CD14-positive monocyte (primary cell): ENCODE data around the gene TXLNB. TPM values are rescaled to one million over a fixed set of nuclear protein-coding genes. Genes with fewer than 3 reads are reported as not detected.

Source experiments
- DNase-seq, 3 donors: peaks; one replicate each; pipeline ENCODE4 v3.0.0-alpha.2; 2011 to 2022
- H2AFZ ChIP-seq: 2 replicates; pipeline ENCODE4 v1.6.0; 2012; ENCODE audit warnings: mild to moderate bottlenecking, low read depth, low read length, inconsistent platforms; ENCODE audit not compliant: insufficient read depth, poor library complexity, severe bottlenecking
- H3K27ac ChIP-seq, 2 donors: 1 replicate in 1 of 2; 2 replicates in 1 of 2; pipeline ENCODE4 v1.5.1; 2012 to 2013; ENCODE audit warnings: low read length in 2 of 2, control low read depth in 1 of 2, inconsistent platforms in 1 of 2, low read depth in 1 of 2, mild to moderate bottlenecking in 1 of 2
- H3K27me3 ChIP-seq, 2 donors: one replicate each; pipeline versions ENCODE4 v1.6.0 to v1.6.1; 2011 to 2013; ENCODE audit warnings: low read length in 2 of 2; ENCODE audit not compliant: control insufficient read depth in 2 of 2, insufficient read depth in 2 of 2
- H3K36me3 ChIP-seq, 2 donors: replicated peaks in 1 of 2; 1 replicate in 1 of 2; 2 replicates in 1 of 2; pipeline versions ENCODE4 v1.5.1 to v1.6.1; 2012 to 2013; ENCODE audit warnings: low read length in 2 of 2, control low read depth in 1 of 2, inconsistent platforms in 1 of 2, mild to moderate bottlenecking in 1 of 2; ENCODE audit not compliant: insufficient read depth in 2 of 2, control insufficient read depth in 1 of 2
- H3K4me1 ChIP-seq, 2 donors: 1 replicate in 1 of 2; 2 replicates in 1 of 2; pipeline versions ENCODE4 v1.5.1 to v1.6.1; 2012 to 2013; ENCODE audit warnings: low read length in 2 of 2, control low read depth in 1 of 2, inconsistent platforms in 1 of 2, mild to moderate bottlenecking in 1 of 2, moderate library complexity in 1 of 2; ENCODE audit not compliant: insufficient read depth in 2 of 2, control insufficient read depth in 1 of 2
- H3K4me2 ChIP-seq: replicated peaks from 2 replicates; pipeline ENCODE3; 2012; ENCODE audit warnings: low read length, moderate library complexity, mild to moderate bottlenecking; ENCODE audit not compliant: poor library complexity, severe bottlenecking; ENCODE audit errors: extremely low read depth
- H3K4me3 ChIP-seq, 3 experiments: fragments of 200-600 bp in 1 of 3; sonication (generic) in 1 of 3; replicated peaks in 1 of 3; 1 replicate in 2 of 3; 2 replicates in 1 of 3; pipeline ENCODE4 v1.5.1; 2011 to 2013; ENCODE audit warnings: low read length in 3 of 3, mild to moderate bottlenecking in 3 of 3, control low read depth in 2 of 3, low read depth in 2 of 3, inconsistent platforms in 1 of 3, moderate library complexity in 1 of 3
- H3K79me2 ChIP-seq: 2 replicates; pipeline ENCODE4 v1.6.0; 2012; ENCODE audit warnings: mild to moderate bottlenecking, control low read depth, inconsistent platforms, low read length, moderate library complexity; ENCODE audit not compliant: insufficient read depth
- H3K9ac ChIP-seq: 2 replicates; pipeline ENCODE4 v1.6.0; 2017; ENCODE audit warnings: low read length, mild to moderate bottlenecking; ENCODE audit not compliant: insufficient read depth, poor library complexity, severe bottlenecking
- H3K9me3 ChIP-seq, 2 donors: replicated peaks in 1 of 2; 1 replicate in 1 of 2; 2 replicates in 1 of 2; pipeline versions ENCODE4 v1.5.1 to v1.6.1; 2012 to 2013; ENCODE audit warnings: low read length in 2 of 2, control low read depth in 1 of 2; ENCODE audit not compliant: control insufficient read depth in 1 of 2, insufficient read depth in 1 of 2
- H4K20me1 ChIP-seq: 2 replicates; pipeline ENCODE4 v1.6.0; 2012; ENCODE audit warnings: mild to moderate bottlenecking, low read length, control low read depth, moderate library complexity; ENCODE audit not compliant: insufficient read depth
- H3K27ac Mint-ChIP-seq, 7 donors: one replicate each; pipeline ENCODE4 v1.8.0; 2020; ENCODE audit warnings: mild to moderate bottlenecking in 7 of 7, mixed read lengths in 7 of 7, moderate library complexity in 6 of 7, inconsistent platforms in 2 of 7
- H3K27me3 Mint-ChIP-seq, 3 donors: one replicate each; pipeline ENCODE4 v1.8.0; 2021 to 2022; ENCODE audit warnings: low read depth in 3 of 3, mild to moderate bottlenecking in 3 of 3, mixed read lengths in 3 of 3, moderate library complexity in 3 of 3, inconsistent platforms in 1 of 3
- H3K36me3 Mint-ChIP-seq, 2 donors: one replicate each; pipeline ENCODE4 v1.8.0; 2020; ENCODE audit warnings: mixed read lengths in 2 of 2, inconsistent platforms in 1 of 2, mild to moderate bottlenecking in 1 of 2
- H3K4me1 Mint-ChIP-seq: one replicate; pipeline ENCODE4 v1.8.0; 2020; ENCODE audit warnings: mild to moderate bottlenecking, mixed read lengths
- H3K4me3 Mint-ChIP-seq, 2 donors: one replicate each; pipeline ENCODE4 v1.8.0; 2020; ENCODE audit warnings: mild to moderate bottlenecking in 2 of 2, mixed read lengths in 2 of 2, moderate library complexity in 1 of 2
- H3K9me3 Mint-ChIP-seq, 7 donors: one replicate each; pipeline ENCODE4 v1.8.0; 2020 to 2022; ENCODE audit warnings: mixed read lengths in 7 of 7, mild to moderate bottlenecking in 6 of 7, moderate library complexity in 6 of 7, inconsistent platforms in 2 of 7
- CTCF ChIP-seq: fragments of 200-600 bp; IDR thresholded peaks from one replicate; pipeline ENCODE4 v1.8.0; 2022; ENCODE audit warnings: antibody characterized with exemption, mild to moderate bottlenecking
- WGBS: methylation state at CpG from one replicate; pipeline ENCODE4 v1.1.5; 2013; ENCODE audit warnings: missing lambda C conversion rate; ENCODE audit not compliant: insufficient coverage; 5-methylcytosine and 5-hydroxymethylcytosine counted together
- intact Hi-C, 2 donors: fragments of 100-400 bp; cut with micrococcal nuclease; formaldehyde crosslinking; loops; one replicate each; pipeline versions ENCODE4 v1.15.0 to v1.15.1; 2023
- polyA plus RNA-seq, 3 donors: library from polyadenylated mRNA; depleted of rRNA in 1 of 3; unstranded in 2 of 3; stranded (reverse) in 1 of 3; fragments of 300-500 nt in 2 of 3; fragments of >200 nt in 1 of 3; fragmentation: Illumina TruSeq in 2 of 3; gene quantifications; 1 replicate in 2 of 3; 2 replicates in 1 of 3; pipeline ENCODE4 v1.2.3, GENCODE V29; 2012 to 2021

TXLNB gene
- polyA plus RNA-seq, 3 donors, result 0.04 to 0.25 (median 0.14) TPM

GRCh38 chr6:139282684-139283083, 9.1 kb downstream of the TXLNB start:
- TF ChIP-seq CTCF, result no peak
- intact Hi-C loops, result no loop called here

GRCh38 chr6:139278190-139278589, 13.6 kb downstream of the TXLNB start:
- Histone ChIP-seq H3K27me3 (no peaks in the 10 kb centered on the region), H2AFZ (no peak overlapping the region), H3K4me2 (no peak overlapping the region), H3K9me3 (no peaks in the 10 kb centered on the region), H3K79me2 (no peaks in the 10 kb centered on the region), H3K4me3 (no peak overlapping the region), H3K4me1 (peaks cover 12 to 14% of the 10 kb centered on the region in 2 donors), H3K9ac (no peak overlapping the region), H3K36me3 (no peaks in the 10 kb centered on the region), H4K20me1 (no peaks in the 10 kb centered on the region), H3K27ac (no peak overlapping the region)
- Mint-ChIP-seq H3K4me1 (peaks cover 15% of the 10 kb centered on the region), H3K4me3 (no peak overlapping the region), H3K9me3 (no peaks in the 10 kb centered on the region), H3K27ac (peak overlapping the region in 3 of 7 donors; percentile 4 to 57 (median 42)), H3K27me3 (no peaks in the 10 kb centered on the region), H3K36me3 (no peaks in the 10 kb centered on the region)
- no peak for TF ChIP-seq CTCF
- WGBS, result no CpG with 5 or more reads among the region's 2 CpGs
- intact Hi-C loops, result no loop called here
- no peak for DNase-seq

More at GRCh38 chr6:139282684-139283083, 9.1 kb downstream of the TXLNB start:
- no peak overlapping the region for H3K4me2 ChIP-seq
- H3K27me3 ChIP-seq, result no peaks in the 10 kb centered on the region
- no peaks in the 10 kb centered on the region for H3K9me3 ChIP-seq
- no peak overlapping the region for H3K27ac ChIP-seq
- peaks cover 12 to 14% of the 10 kb centered on the region in 2 donors for H3K4me1 ChIP-seq
- H3K9ac ChIP-seq, result no peak overlapping the region
- Mint-ChIP-seq H3K27ac (no peak overlapping the region), H3K4me1 (peaks cover 15% of the 10 kb centered on the region), H3K4me3 (no peak overlapping the region), H3K9me3 (peaks cover 0 to 1% (median 0%) of the 10 kb centered on the region in 7 donors), H3K27me3 (no peaks in the 10 kb centered on the region), H3K36me3 (no peaks in the 10 kb centered on the region)
- no peaks in the 10 kb centered on the region for H4K20me1 ChIP-seq
- no peaks in the 10 kb centered on the region for H3K36me3 ChIP-seq
- no CpG with 5 or more reads among the region's 3 CpGs for WGBS
- H3K79me2 ChIP-seq, result no peaks in the 10 kb centered on the region
- no peak overlapping the region for H3K4me3 ChIP-seq
- no peak overlapping the region for H2AFZ ChIP-seq
- DNase-seq, result peak in 1 of 3 donors; percentile 22
